GDM1 (cell line): Measurements from ENCODE around the gene ULK1.
A peak's percentile ranks its signal among the peaks of the same experiment; 100 is the strongest.
"Not testable (repeated sequence)": the region's sequence is repeated elsewhere in the genome, so short reads cannot be mapped to it uniquely, and the experiment has no call there.

Source experiments
- DNase-seq: peaks from one replicate; lab custom pipeline; 2025; lab: John Stamatoyannopoulos, UW

The ULK1 gene

GRCh38 chr12:131943389-131943788 is 49.0 kb downstream of the ULK1 start:
- DNase-seq: no peak

DNA sequence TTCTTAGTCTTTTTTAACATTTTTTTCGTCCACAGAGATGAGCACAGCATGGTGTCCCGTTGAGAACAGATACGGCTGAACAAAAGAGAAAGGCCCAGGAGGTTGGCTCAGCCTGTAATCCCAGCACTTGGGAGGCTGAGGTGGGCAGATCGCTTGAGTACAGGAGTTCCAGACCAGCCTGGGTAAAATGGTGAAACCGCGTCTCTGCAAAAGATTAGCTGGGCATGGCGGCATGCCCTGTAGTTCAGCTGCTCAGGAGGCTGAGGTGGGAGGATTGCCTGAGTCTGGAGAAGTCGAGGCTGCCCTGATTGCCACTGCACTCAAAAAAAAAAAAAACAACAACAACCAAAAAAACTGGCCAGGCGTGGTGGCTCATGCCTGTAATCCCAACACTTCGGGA is 49.5 kb downstream of the ULK1 start:
- no peak for DNase-seq

- DNase-seq: no peak
Observed at GRCh38 chr12:131944601-131945251, 50.3 kb downstream of the ULK1 start.

- no peak for DNase-seq
Observed at GRCh38 chr12:131946757-131947156, 52.3 kb downstream of the ULK1 start.

GRCh38 chr12:131947482-131948027 is 53.1 kb downstream of the ULK1 start:
- no peak for DNase-seq

- DNase-seq: no peak
Observed at GRCh38 chr12:131948166-131948712, 53.8 kb downstream of the ULK1 start.

DNA sequence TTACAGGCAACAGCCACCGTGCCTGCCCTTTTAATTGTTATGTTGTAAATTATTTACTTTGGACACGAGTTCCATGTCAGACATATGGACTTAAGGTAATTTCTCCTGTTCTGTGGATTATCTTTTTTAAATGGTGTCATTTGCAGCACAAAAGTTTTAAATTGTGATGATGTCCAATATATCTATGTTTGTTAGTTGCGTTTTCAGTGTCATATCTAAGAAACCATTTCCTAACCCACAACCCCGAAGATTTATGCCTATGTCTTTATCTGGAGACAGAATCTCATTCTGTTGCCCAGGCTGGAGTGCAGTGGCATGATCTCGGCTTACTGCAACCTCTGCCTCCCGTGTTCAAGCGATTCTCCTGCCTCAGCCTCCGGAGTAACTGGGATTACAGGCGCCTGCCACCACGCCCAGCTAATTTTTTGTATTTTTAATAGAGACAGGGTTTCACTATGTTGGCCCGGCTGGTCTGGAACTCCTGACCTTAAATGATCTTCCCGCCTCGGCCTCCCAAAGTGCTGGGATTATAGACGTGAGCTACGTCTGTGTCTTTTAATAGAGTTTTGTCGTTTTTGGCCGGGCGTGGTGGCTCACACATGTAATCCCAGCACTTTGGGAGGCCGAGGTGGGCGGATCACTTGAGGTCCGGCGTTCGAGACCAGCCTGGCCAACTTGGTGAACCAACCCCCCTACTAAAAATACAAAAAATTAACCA is 54.5 kb downstream of the ULK1 start:
- DNase-seq: not testable (repeated sequence)

GRCh38 chr12:131949431-131950181 is 55.2 kb downstream of the ULK1 start, which contains the start of gene EP400:
EP400 (plus strand) TSS chr12:131949942; CDS start chr12:131960620, 10,678 bp downstream.
- peak; percentile 95 for DNase-seq

DNA sequence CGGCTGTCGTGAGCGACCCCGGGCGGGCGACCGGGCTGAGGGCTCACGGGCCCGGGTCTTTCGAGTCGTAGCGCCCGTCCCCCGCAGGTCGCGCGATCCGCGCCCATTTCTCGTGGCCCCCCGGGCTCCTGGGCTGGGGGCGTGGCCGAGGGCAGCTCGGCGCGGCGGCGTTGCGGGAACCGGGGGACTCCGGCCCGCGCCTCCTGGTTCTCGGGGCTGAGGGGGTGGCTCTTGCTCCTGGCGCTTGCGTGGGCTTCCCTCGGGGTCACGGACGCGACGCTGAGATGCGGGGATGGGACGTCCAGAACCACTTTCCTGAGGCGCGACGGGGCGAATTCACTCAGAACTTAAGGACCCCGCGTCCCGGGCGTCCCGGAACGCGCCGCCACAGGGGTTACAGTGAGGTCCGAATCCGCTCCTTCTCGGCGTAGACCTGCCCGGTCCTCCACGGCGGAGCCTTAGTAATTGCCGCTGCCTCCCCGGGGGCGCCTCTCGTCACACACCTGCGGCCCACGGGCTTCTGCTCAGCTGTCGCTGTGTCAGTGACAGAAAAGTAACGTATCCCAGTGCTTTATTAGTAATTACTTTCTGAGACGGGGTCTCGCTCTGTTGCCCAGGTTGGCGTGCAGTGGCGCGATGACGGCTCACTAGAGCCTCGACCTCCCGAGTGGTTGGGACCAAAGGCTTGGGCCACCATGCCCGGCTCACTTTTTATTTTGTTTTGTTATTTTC is 55.9 kb downstream of the ULK1 start:
- no peak for DNase-seq

DNA sequence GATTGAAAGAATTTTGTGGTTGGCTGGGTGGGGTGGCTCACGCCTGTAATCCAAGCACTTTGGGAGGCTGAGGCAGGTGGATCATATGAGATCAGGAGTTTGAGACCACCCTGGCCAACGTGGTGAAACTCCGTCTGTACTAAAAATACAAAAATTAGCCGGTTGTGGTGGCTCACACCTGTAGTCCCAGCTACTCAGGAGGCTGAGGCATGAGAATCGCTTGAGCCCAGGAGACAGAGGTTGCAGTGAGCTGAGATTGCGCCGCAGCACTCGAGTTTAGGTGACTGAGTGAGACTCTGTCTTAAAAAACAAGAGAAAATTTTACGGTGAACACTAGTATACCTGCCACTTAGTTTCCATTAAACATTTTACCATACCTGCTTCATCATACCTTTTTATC is 59.4 kb downstream of the ULK1 start:
- DNase-seq: not testable (repeated sequence)

DNA sequence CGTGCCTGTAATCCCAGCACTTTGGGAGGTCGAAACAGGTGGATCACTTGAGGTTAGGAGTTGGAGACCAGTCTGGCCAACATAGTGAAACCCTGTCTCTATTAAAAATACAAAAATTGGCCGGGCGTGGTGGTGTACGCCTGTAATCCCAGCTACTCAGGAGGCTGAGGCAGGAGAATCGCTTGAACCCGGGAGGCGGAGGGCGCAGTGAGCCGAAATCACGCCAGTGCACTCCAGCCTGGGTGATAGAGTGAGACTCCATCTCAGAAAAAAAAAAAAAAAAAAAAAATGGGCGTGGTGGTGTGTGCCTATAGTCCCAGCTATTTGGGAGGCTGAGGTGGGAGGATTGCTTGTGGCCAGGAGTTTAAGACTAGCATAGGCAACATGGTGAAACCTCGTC is 60.0 kb downstream of the ULK1 start:
- DNase-seq: not testable (repeated sequence)

DNA sequence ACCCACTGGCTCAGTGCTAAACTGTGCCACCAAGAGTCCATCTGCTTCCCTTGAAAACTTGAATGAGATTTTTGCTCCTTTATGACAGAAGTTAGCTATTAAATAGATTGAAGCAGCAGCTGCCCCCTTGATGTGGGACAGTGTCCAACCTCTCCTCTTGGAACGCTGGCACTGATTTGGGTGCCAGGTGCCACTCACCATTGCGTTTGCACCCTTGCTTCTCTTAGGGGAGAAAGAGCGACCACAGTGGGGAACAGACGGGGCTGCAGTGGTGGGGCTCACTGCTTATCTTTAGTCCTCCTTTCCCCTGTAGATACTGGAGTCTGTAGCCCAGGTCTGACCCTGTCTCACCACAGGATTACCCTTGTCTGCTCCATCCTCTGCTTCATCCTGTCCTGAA is 64.7 kb downstream of the ULK1 start:
- DNase-seq: no peak

DNA sequence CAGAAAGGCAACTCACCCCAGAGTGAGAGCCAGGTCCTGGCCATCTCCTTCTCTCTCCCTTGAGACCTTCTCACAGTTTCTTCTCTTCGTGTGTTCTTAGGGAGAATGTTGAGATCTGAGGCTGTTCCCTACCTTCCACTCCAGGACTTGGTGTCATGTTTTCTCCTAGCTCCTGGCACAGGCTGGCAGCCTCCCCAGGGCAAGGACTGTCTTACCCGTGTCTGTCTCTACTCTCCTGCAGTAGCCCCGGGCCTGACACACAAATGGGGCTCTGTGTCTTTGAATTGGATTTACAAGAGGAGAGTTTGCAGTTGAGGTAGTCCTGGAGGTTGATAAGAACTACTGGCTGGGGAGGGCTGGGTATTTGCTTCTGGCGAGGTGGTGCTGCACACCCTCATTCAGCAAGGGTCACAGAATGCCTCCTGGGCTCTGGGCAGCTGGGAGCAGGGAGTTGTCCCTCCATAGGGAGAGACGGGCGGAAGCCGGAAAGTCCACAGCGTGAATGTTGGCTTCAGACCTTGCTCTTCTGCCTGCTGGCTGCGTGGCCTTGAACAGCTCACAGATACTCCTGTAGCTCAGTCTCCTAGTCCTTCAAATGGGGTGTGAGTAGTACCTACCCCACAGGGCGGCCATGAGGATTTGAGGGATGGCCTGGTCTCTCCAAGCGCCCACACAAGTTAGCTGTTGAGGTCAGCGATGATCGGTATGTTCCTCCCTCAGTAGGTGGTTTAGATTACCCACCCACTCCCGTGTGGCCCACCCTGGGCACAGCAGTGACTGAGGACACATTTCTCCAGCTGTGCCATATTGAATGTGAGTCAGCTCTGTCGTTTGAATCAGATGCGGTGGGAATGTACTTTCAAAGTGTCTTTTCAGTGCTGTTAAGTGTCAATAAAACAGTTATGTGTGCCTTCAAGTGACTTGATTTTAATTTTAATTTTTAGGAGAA is 65.5 kb downstream of the ULK1 start:
- no peak for DNase-seq

DNA sequence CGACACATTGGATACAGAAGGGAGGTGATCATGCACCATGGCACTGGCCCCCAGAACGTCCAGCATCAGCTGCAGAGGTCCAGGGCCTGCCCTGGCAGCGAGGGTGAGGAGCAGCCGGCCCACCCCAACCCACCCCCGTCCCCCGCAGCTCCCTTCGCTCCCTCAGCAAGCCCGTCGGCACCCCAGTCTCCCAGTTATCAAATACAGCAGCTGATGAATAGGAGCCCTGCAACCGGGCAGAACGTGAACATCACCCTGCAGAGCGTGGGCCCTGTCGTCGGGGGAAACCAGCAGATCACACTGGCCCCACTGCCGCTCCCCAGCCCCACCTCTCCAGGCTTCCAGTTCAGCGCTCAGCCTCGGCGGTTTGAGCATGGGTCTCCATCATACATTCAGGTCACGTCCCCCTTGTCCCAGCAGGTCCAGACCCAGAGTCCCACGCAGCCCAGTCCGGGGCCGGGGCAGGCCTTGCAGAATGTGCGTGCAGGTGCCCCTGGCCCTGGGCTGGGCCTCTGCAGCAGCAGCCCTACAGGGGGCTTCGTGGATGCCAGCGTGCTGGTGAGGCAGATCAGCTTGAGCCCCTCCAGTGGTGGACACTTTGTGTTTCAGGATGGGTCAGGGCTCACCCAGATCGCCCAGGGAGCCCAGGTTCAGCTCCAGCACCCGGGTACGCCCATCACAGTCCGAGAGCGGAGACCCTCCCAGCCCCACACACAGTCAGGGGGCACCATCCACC is 66.3 kb downstream of the ULK1 start:
- DNase-seq: not testable (repeated sequence)

DNA sequence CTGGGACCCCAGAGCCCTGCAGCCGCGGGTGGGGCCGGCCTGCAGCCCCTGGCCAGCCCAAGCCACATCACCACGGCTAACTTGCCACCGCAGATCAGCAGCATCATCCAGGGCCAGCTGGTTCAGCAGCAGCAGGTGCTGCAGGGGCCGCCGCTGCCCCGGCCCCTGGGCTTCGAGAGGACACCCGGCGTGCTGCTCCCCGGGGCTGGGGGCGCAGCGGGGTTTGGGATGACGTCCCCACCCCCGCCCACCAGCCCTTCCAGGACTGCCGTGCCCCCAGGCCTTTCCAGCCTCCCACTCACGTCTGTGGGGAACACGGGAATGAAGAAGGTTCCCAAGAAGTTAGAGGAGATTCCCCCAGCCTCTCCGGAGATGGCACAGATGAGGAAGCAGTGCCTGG is 66.9 kb downstream of the ULK1 start:
- DNase-seq: not testable (repeated sequence)

GRCh38 chr12:131962069-131962468 is 67.6 kb downstream of the ULK1 start:
- no peak for DNase-seq

DNA sequence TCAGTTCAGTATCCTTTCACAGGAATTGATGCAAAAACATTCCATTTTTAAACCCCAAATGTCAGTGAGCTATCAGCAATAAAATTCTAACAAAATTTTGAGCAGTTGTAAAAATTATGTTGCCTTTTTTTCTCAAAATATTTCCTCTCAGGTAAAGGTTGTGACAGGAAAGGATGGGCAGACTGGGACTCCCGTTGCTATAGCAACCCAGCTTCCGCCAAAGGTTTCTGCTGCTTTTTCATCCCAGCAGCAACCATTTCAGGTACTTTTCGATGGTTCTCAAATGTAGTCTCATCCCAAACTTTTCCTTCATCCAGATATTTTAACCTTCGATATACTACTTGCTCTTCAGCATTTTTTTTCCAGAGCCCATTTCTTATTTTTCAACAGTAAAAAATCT is 69.0 kb downstream of the ULK1 start:
- DNase-seq: no peak

DNA sequence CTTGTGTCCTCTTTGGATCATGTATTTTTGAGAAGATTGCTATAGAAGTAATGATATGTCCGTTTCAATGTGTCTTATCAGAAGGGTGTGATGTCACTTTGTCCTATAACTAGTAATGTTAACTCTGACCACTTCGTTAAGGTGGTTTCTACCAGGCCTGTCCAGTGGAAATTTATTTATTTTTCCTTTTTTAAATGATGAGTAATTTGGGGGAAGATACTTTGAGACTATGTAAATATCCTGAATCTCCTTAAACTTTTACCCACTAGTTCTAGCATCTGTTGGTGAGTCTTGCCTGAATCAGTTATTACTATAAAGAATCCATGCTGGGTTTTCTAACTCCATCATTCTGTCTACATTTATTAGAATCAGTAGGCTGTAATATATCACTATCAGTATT is 70.7 kb downstream of the ULK1 start:
- no peak for DNase-seq

GRCh38 chr12:131971226-131971625 is 76.8 kb downstream of the ULK1 start:
- no peak for DNase-seq
